ENCODE results near the gene EPB41L4A. TPM values are rescaled to one million over a fixed set of nuclear protein-coding genes. Genes with fewer than 3 reads are reported as not detected.

The EPB41L4A gene
- total RNA-seq, 2 donors from 2014 or later, result 7.0 to 16.2 TPM

DNA sequence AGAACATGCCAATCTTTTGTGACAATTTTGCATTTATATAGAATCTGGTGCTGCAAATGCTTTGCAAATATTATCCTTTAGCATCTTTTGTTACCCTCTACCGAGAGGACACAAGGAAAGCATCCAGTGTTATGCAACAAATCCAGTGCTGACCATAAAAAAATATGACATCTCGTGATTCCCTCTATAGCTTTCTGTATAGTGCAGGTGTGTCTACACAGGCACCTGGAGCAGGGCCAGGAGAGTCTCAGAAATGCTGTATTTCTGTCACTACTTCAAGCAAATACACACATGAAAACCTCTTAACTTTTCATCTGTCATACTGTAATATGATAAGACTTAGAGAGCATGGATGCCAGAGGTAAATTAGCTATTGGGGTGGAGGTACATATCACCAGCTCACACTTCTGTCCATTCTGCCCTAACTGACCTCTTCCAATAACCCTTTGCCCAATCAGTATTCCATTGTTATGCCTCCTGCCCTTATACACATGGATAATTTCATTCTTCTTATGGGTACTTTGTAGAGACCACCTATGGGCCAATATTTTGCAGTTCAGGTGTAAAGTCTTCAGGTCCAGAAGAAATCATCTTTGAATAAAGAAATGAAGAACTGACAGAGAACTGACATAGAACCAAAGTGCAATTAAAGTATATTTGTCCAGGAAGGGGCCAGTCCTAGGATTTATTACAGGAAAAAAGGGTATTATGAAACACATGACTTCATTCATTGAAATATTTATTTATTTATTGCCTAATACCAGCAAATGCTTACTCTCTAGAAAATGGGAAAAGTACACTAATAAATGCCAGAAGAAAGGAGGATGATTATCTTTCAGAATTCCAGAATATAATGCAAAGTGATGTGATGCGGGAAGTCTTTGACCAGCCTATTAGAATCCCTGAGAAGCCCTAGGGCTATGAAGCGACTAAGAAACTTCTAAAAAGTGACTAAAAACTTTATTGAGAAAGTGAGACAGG is 106.5 kb downstream of the EPB41L4A start:
- no peaks in the 10 kb centered on the region for H3K36me3 ChIP-seq (replicated peaks in 1 of 2; ENCODE audit: insufficient read depth in 1 of 2, low read depth in 2 of 2)
- no peak for ATAC-seq
- H3K9me3 ChIP-seq, result no peaks in the 10 kb centered on the region
- no peak for TF ChIP-seq POLR2A (IDR thresholded peaks at IDR 0.05)
- TF ChIP-seq, protein P1, sequence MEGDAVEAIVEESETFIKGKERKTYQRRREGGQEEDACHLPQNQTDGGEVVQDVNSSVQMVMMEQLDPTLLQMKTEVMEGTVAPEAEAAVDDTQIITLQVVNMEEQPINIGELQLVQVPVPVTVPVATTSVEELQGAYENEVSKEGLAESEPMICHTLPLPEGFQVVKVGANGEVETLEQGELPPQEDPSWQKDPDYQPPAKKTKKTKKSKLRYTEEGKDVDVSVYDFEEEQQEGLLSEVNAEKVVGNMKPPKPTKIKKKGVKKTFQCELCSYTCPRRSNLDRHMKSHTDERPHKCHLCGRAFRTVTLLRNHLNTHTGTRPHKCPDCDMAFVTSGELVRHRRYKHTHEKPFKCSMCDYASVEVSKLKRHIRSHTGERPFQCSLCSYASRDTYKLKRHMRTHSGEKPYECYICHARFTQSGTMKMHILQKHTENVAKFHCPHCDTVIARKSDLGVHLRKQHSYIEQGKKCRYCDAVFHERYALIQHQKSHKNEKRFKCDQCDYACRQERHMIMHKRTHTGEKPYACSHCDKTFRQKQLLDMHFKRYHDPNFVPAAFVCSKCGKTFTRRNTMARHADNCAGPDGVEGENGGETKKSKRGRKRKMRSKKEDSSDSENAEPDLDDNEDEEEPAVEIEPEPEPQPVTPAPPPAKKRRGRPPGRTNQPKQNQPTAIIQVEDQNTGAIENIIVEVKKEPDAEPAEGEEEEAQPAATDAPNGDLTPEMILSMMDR (IDR thresholded peaks at IDR 0.05), result no peak
- 81 to 87% methylated on average over 4 of the region's 4 CpGs for WGBS, 2 donors
- H3K4me3 ChIP-seq, result no peak overlapping the region
- no peak for DNase-seq
- intact Hi-C loops (cut with DNase I), result no loop called here
- H3K27ac ChIP-seq, result no peak overlapping the region
- H3K4me1 ChIP-seq, result peaks cover 8% of the 10 kb centered on the region
- H3K27me3 ChIP-seq, result no peaks in the 10 kb centered on the region

DNA sequence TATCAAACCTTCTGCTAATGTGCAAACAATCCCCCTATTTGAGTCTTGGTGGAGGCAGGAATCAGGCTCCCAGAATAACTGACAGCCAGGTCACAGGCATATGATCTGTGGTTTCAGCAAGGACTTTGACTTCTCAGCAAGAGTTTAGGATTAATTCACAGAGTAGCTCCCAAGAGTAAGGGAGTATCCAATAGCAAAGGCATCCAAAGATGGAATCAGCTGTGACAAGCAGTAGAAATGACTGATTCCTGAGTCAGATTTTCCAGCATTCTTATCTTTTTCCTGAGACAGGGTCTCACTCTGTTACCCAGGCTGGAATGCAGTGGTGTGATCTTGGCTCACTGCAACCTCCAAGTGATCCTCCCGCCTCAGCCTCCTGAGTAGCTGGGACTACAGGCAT is 108.3 kb downstream of the EPB41L4A start:
- TF ChIP-seq, protein P1 (IDR thresholded peaks at IDR 0.05), result no peak
- no peak for TF ChIP-seq POLR2A (IDR thresholded peaks at IDR 0.05)
- H3K4me1 ChIP-seq, result peaks cover 4% of the 10 kb centered on the region
- WGBS, 2 donors, result 93 to 100% methylated on average over 1 of the region's 1 CpG
- H3K9me3 ChIP-seq, result no peaks in the 10 kb centered on the region
- H3K4me3 ChIP-seq, result no peak overlapping the region
- intact Hi-C loops (cut with DNase I), result no loop called here
- H3K36me3 ChIP-seq (replicated peaks in 1 of 2; ENCODE audit: insufficient read depth in 1 of 2, low read depth in 2 of 2), result no peaks in the 10 kb centered on the region
- H3K27ac ChIP-seq, result no peak overlapping the region
- H3K27me3 ChIP-seq, result no peaks in the 10 kb centered on the region
- no peak for DNase-seq
- ATAC-seq, result no peak

DNA sequence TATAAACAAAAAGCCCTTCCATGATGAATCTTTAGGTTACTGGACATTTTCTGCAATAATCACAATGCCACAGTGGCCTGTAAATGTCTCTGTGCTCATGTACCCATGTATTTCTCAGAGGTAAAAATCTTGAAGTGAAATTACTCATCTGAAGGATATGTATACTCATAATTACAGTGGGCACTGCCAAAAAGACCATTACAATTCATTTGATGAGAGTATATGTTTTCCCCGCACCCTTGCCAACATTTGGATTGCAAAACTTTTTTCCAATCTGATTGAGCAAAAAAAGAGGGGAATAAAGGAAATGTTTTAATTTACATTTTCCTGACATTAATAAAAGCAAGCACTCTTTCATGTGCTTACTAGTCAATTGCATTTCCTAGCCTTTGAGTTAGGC is 110.5 kb downstream of the EPB41L4A start:
- TF ChIP-seq, protein P1 (IDR thresholded peaks at IDR 0.05), result no peak
- TF ChIP-seq POLR2A (IDR thresholded peaks at IDR 0.05), result no peak
- no peak overlapping the region for H3K27ac ChIP-seq
- ATAC-seq (no peak), DNase-seq (no peak)
- no peak overlapping the region for H3K4me3 ChIP-seq
- H3K9me3 ChIP-seq, result no peaks in the 10 kb centered on the region
- intact Hi-C loops (cut with DNase I), result no loop called here
- 90 to 94% methylated on average over 1 of the region's 1 CpG for WGBS, 2 donors
- H3K4me1 ChIP-seq, result peaks cover 4% of the 10 kb centered on the region
- H3K27me3 ChIP-seq, result no peaks in the 10 kb centered on the region
- H3K36me3 ChIP-seq (replicated peaks in 1 of 2; ENCODE audit: insufficient read depth in 1 of 2, low read depth in 2 of 2), result no peaks in the 10 kb centered on the region

DNA sequence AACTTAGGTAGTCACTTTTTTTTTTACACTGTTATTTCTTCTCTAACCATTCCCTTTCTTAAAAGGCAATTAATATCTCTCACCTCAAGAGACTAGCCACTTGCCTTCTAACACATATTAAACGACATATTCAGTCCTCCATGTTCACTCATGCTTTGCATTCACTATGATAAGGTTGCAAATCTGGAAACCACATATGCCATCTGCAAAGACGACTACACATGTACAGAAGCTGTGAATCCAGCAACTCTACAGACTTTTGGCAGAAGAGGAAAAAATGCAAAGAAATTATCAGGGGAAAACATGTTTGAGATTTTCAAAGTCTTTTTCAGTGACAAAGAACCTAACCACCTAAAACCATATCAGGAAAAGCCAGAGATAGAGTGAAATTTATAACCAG is 112.1 kb downstream of the EPB41L4A start:
- Histone ChIP-seq H3K27me3 (no peaks in the 10 kb centered on the region), H3K4me3 (no peak overlapping the region), H3K27ac (no peak overlapping the region), H3K9me3 (no peaks in the 10 kb centered on the region), H3K4me1 (no peaks in the 10 kb centered on the region), H3K36me3 (replicated peaks in 1 of 2; ENCODE audit: insufficient read depth in 1 of 2, low read depth in 2 of 2) (no peaks in the 10 kb centered on the region)
- TF ChIP-seq, protein P1 (IDR thresholded peaks at IDR 0.05), result no peak
- TF ChIP-seq POLR2A (IDR thresholded peaks at IDR 0.05), result no peak
- ATAC-seq (no peak), DNase-seq (no peak)
- intact Hi-C loops (cut with DNase I), result no loop called here
- 60 to 63% methylated on average over 2 of the region's 2 CpGs for WGBS, 2 donors

Measured in body of pancreas (tissue), 4 donors.